Astrocyte of the cerebellum (primary cell): ENCODE data around the gene ATP11A.

Source experiments
- DNase-seq: peaks from one replicate; pipeline ENCODE4 v3.0.0-alpha.2; 2011; ENCODE audit warnings: low read depth
- H3K4me3 ChIP-seq: 2 replicates; pipeline ENCODE4 v1.5.1; 2011; ENCODE audit warnings: mild to moderate bottlenecking, low read depth, low read length, moderate library complexity
- in situ Hi-C: cut with HindIII; loops from 2 replicates; pipeline ENCODE4 v1.10.0; 2017; ENCODE audit warnings: low sequenced_read_pairs
- TF ChIP-seq, protein P1 (sequence below): IDR thresholded peaks from 2 replicates; pipeline ENCODE4 v1.5.1; 2012; ENCODE audit warnings: low read length, low read depth, moderate library complexity, mild to moderate bottlenecking; ENCODE audit errors: missing control alignments

The ATP11A gene

DNA sequence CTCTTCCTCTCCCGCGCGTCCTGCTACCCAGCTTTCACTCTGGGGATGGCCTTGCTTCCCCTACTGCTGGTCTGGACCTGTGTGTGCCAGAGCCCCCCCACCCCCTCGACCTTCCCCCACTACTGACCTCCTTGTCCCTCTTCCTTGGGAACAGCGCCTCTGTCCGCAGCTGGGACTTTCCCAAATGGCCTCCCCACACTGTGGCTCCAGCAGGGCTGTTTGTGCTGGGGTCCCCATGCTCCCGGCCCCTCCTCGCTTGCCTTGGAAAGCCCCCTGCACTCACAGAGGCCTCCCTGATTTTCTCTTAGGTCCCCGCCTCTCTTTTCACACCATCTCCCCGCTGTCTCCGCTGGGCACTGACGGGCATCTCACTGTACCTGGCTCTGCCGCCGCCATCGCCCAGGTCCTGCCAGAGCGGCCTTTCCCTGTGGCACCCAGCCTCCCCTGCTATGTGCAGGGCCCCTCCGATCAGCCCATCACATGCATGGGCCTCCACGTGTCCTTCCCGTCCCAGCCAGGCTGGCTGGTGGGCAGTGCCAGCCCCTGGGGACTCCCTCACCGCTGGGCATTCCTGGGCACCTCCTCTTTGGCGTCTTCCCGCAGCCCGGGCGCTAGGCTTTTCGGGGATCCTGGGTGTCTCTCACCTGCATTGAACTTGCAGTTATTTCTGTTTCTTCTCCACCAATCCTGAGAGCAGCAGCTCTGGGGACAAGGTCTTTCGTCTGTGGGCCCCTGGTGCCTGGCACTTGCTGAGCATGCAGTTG lies 118.7 kb downstream of the ATP11A start:
- TF ChIP-seq, protein P1, sequence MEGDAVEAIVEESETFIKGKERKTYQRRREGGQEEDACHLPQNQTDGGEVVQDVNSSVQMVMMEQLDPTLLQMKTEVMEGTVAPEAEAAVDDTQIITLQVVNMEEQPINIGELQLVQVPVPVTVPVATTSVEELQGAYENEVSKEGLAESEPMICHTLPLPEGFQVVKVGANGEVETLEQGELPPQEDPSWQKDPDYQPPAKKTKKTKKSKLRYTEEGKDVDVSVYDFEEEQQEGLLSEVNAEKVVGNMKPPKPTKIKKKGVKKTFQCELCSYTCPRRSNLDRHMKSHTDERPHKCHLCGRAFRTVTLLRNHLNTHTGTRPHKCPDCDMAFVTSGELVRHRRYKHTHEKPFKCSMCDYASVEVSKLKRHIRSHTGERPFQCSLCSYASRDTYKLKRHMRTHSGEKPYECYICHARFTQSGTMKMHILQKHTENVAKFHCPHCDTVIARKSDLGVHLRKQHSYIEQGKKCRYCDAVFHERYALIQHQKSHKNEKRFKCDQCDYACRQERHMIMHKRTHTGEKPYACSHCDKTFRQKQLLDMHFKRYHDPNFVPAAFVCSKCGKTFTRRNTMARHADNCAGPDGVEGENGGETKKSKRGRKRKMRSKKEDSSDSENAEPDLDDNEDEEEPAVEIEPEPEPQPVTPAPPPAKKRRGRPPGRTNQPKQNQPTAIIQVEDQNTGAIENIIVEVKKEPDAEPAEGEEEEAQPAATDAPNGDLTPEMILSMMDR: no peak
- no peak overlapping the region for H3K4me3 ChIP-seq
- no peak for DNase-seq
- in situ Hi-C loops: no loop called here

DNA sequence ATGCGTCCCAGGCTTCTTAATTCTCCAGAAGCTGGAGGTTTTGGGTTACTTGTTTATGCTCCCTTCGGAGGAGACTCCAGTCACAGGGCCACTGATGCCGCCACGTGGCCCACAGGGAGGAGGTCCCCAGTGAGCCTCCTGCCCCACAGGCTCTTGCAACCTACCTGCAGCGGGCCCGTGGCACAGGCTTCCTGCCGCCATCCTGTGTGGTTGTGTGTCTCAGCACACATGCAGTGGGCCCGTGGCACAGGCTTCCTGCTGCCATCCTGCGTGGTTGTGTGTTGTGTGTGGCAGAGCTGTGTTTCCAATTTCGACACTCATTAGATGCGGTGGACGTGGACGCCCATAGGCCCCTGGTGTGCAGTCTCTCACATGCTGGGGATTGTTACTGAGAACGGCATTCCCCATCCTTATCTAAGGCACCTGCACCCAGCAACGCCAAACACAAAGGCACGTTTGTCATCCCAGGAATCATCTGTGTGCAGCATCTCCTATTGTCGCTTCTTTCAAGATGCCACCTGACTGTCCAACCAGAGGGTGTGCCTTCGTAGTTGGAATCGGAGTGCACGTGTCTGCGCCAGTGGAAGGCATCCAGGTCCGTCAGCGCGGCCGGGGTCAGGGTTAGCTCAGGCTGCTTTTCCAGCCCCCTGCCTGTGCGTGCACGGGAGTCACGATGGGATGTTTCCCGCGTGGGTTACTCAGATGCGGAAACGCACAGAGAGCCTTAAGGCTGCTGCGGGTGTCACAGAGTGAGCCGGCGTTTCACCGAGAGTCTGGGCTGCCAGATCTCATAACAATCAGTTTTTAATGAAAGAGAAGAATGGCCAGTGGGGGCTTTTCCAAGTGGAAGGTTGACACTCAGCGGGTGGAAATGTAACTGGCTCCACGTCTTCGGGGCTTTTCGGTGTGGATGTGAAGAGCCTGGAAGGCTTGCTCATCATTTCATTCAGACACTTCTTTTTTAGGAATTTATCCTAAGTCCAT lies 119.8 kb downstream of the ATP11A start:
- no peak overlapping the region for H3K4me3 ChIP-seq
- TF ChIP-seq, protein P1: no peak
- in situ Hi-C loops: no loop called here
- no peak for DNase-seq

DNA sequence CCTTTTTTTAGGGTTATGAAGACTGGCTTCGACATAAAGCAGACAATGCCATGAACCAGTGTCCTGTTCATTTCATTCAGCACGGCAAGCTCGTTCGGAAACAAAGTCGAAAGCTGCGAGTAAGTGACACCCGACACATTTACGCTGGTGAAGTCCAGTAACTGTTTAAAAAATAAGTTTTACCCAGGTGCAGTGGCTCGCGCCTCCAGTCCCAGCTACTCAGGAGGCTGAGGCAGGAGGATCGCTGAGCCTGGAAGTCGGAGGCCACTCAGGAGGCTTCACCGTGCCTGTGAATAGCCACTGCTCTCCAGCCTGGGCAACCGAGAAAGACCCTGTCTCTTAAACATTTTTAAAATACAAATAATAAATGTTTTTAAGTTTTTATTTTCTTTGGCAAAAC lies 120.8 kb downstream of the ATP11A start:
- TF ChIP-seq, protein P1: no peak
- no peak overlapping the region for H3K4me3 ChIP-seq
- in situ Hi-C loops: no loop called here

GRCh38 chr13:112812306-112813055 lies 122.6 kb downstream of the ATP11A start:
- no peak overlapping the region for H3K4me3 ChIP-seq

More for the DNA sequence above, 120.8 kb downstream of the ATP11A start:
- DNase-seq: no peak

GRCh38 chr13:112813552-112813951 lies 123.7 kb downstream of the ATP11A start:
- TF ChIP-seq, protein P1: no peak
- in situ Hi-C loops: no loop called here
- no peak for DNase-seq
- no peak overlapping the region for H3K4me3 ChIP-seq

More at GRCh38 chr13:112812306-112813055, 122.6 kb downstream of the ATP11A start:
- no peak for DNase-seq
- TF ChIP-seq, protein P1: no peak
- in situ Hi-C loops: no loop called here

DNA sequence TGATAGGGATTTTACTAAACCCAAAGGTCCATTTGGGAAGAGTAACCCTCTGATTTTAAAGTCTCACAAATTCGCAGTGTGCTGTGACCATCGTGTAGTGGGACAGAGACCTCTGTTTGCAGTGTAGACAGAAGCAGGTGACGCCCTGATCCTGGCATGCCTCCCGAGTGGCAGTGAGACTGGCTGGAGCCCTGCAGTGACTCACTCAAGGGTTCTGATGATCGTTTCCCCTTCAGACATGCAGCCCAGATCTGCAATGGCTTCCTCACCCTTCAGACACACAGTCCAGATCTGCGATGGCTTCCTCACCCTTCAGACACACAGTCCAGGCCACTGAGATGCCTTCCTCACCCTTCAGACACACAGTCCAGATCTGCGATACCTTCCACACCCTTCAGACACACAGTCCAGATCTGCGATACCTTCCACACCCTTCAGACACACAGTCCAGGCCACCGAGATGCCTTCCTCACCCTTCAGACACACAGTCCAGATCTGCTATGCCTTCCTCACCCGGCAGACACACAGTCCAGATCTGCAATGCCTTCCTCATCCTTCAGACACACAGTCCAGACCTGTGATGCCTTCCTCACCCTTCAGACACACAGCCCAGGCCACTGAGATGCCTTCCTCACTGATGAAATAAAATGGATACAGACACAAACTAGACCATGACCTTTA lies 125.2 kb downstream of the ATP11A start:
- no peak for DNase-seq
- H3K4me3 ChIP-seq: no peak overlapping the region
- TF ChIP-seq, protein P1: no peak
- in situ Hi-C loops: no loop called here
